NCI-H82 (cell line): ENCODE measurements around the gene NRG2.

Source experiments
- DNase-seq: peaks from one replicate; lab custom pipeline; 2025; lab: John Stamatoyannopoulos, UW

NRG2 gene

GRCh38 chr5:139811274-139811607 lies 231.9 kb downstream of the NRG2 start:
- no peak for DNase-seq

DNA sequence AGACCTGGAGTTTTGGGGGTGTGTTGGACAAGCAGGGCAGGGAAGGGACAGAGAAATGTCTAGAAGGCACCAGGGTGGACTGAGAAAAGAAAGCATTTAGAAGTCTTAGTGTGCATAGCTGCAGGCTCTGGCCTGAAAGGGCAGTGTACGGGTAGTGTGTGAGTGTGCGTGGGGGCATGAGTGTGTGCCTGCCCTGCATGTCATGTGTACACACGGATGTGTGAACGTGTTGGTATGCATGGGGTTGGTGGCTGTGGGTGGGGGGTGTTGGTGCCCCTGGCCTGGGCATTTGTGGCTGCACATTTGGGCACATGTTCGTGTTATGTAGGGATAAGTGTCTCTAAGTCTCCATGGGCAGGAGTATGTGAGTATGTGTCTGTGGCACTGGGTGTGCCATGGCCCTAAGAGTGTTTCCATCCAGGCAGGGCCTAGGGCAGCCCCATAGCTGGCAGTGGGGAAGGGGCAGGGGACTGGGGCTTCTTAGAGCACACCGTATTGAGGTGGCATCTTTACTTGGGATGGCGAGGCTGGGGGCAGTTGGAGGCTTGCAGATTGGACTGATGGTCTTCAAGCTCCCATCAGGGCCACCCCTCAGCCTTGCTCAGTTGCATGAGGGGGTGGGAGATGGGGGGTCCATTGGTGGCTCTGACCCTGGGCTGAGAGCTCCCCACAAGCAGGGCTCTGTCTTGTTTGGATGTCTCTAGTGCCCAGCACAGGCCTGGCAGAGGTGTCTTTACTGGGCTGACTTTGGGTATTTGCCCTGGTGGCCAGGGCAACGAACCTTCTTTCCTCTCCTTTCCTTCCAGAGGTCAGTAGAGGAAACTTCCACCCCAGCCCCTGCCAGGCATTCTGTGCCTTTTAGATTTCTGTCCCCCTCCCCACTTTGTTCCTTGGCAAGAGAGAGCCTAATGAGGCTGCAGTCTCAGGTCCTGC lies 232.5 kb downstream of the NRG2 start:
- no peak for DNase-seq

GRCh38 chr5:139809331-139809810 lies 233.7 kb downstream of the NRG2 start:
- DNase-seq: no peak

DNA sequence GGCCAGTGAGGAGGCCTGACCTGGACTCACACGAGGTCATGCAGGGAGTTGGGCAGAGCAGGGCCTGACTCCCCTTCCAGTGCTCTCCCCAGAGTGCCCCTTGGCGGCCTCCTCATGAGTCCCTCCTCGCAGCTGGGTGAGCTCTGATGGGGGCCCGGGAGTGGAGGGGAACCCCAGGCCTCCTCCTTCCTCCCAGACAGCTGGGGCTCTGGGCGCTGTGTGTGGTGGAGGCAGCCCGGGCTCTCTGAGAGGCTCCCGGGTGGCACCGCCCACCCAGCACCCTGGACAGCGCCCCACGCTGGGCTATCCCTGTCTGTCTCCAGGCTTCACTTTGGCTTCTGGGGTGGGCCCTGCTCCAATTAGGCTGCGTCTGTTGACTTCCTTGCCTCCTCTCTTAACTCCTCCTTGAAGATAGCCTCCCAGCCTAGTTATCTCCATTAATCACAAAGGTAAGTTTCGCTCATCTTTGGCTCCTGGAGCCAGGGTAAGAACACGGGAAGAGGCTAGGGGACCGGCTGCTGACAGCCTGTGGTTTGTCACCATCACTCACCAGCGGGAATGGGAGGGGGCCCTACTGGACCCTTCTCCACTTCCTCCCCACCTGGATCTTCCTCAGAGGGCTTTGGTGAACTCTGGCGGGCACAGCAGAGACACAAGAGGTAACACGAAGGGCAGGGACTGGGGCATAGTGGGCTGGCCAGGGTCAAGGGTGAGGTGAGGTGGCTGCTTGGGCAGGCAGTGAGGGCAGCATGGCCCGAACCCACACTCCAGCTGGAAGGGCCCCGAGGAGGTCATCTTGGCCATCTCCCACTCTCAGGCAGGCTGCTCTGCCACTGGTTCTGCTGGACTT lies 234.4 kb downstream of the NRG2 start:
- no peak for DNase-seq

GRCh38 chr5:139807647-139808030 lies 235.5 kb downstream of the NRG2 start:
- no peak for DNase-seq

- DNase-seq: no peak
Measured at GRCh38 chr5:139806726-139807646, 236.1 kb downstream of the NRG2 start.

DNA sequence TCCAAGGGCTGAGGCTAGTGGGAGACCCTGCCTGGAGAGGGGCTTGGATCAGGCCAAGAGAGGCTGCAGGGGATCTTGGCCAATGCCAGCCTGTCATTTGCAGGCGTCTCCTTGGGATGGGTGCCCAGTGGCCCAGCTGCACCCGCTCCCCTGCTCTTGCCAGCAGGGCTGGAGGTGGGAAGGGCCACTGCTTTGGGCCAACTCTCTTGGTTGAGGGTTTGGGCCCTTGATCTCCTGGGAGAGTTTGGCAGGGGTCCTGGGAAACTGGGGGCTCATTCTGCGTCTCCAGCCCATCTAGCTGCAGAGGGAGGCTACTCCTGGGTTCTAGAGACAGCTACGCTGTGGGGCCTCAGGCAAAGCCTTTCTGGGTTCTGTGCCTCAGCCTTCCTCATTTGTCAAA lies 237.0 kb downstream of the NRG2 start:
- DNase-seq: no peak

DNA sequence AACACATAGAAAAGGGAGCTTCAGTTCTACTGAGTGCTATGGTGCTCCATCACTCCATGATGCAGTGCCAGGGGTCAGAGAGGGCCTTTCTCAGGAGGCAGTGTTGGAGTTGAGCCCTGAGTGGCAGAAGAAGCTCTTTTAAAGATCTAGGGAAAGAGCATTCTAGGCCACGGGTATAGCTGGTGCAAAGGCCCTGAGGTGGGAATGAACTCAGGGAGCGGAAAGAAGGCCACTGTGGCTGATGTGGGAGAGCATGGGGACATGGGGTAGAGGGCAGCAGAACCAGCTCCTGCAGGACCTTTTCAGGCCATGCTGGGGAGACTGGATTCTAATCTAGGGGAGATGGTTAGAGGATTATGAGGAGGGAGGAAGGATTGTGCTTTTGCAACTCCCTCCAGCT lies 237.6 kb downstream of the NRG2 start:
- no peak for DNase-seq

DNA sequence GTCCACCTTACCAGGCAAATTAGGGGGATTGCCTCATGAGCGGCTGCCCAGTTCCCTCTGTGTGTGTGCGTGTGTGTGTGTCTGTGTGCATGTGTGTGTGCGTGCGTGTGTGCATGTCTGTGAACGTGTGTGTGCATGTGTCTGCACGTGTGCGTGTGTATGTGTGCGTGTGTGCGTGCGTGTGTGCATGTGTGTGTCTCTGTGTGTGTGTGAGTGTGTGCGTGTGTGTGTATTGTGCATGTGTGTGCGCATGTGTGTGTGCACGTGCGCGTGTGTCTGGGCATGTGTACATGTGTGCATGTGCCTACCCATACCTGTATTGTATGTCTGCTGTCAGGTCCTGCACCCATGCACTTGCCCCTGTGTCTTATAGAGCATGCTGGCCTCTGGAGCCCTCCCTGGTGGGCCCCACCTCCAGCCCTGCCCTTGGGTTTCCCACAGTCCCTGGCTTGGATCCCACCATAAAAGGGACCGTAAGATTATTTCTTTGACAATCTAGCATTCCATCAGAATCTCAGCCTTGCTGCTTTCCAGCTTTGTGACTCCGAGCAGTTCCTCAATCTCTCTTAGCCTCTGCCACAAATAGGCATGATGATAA lies 238.2 kb downstream of the NRG2 start:
- DNase-seq: no peak

DNA sequence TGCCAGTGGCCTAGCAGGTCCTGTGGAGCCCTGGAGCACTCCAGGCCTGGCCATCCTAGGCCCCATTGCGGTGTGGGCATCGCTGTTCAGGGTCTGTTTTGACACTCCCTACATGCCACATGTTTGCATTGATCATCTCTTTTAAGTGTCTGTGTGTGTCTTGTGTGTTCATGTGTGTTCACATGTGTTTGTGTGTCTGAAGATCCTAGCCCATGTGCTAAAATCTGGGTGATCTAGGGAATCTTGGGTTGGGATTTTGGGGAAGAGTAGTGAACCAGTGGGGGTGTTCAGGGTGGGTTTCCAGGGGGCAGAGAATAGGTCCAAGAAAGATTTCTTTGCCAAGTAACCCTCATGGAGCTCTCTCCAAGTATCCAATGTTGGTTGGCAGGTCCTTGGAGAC lies 239.1 kb downstream of the NRG2 start:
- no peak for DNase-seq

- no peak for DNase-seq
Measured at GRCh38 chr5:139799359-139799758, 243.7 kb downstream of the NRG2 start.

GRCh38 chr5:139798883-139799282 lies 244.2 kb downstream of the NRG2 start:
- no peak for DNase-seq

DNA sequence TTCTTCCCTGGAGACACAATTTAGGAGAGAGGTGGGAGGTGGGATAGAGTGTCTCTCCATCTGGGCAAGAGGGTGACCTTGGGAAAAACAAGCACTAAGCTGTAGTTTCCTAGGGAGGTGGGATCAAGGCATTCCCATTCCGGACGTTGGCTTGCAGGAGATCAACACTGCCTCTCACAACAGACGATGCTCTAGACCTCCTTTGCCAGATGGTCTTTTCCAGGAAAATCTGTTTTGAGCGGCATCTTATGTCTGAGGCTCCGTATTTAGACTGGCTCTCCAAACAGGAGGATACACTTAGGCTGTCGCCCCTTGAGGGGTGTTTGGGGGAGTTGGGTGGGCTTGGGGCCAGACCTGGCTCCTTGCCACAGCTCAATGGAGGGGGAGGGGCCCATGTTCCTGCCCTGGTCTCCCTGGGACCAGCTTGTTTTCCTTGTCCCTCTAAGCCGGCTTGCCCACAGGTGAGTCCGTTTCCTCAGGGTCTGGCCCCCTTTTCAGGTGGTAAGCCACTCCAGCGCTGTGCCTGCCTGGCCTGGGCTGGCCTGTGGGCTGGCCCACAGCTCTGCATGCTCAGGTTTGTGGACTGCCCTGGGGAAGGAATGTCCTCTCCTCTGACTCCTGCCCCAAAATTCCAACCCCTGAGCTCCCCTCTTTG lies 245.1 kb downstream of the NRG2 start:
- DNase-seq: peak; percentile 76

DNA sequence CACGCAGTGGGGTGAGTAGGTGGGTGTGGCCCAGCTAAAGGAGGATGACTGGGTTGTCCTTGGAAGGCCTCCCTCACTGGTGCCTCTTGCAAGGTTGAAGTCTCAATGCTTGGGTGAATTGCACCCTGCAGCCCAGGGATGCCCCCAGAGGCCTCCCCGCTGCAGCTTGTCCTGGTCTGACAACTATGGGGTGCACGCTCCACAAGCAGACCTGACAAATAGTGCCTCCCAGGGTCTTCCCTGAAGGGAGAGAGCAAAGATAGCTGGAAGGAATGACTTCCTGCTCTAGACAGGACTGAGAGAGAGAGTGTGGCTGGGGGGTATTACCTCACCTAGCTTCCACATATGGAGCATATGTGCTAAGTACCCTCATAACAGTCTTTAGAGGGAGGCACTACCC lies 245.8 kb downstream of the NRG2 start:
- DNase-seq: no peak
